GM18511 (cell line): Measurements from ENCODE around the gene USP16.

ENCODE experiments used
- ATAC-seq: cut with Tn5 transposase; IDR thresholded peaks from one replicate; pipeline ENCODE4 v1.9.1; 2021; ENCODE audit warnings: mild to moderate bottlenecking, moderate library complexity; ENCODE audit not compliant: unreplicated experiment

Gene USP16

GRCh38 chr21:29082046-29082815, 57.8 kb downstream of the USP16 start:
- ATAC-seq: no peak

GRCh38 chr21:29083306-29083705, 58.8 kb downstream of the USP16 start:
- no peak for ATAC-seq

DNA sequence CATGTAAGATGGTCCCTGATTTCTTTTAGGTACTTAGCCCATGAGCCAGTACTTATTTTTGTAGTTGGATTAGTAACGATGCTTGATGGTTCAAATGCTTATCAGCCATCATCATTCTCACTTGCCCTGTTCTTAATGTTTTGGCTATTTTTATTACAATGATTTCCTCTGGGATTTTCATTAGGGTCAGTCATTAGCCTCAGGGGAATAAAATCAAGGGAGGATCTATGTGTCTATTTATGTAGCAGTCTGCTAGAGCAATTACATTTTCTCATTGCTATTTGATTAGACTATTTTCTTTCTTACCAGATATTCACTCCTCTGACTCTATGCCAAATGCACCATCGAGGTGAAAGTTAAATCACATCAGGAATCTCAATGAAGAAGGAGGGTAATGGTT, 59.9 kb downstream of the USP16 start:
- ATAC-seq: no peak

DNA sequence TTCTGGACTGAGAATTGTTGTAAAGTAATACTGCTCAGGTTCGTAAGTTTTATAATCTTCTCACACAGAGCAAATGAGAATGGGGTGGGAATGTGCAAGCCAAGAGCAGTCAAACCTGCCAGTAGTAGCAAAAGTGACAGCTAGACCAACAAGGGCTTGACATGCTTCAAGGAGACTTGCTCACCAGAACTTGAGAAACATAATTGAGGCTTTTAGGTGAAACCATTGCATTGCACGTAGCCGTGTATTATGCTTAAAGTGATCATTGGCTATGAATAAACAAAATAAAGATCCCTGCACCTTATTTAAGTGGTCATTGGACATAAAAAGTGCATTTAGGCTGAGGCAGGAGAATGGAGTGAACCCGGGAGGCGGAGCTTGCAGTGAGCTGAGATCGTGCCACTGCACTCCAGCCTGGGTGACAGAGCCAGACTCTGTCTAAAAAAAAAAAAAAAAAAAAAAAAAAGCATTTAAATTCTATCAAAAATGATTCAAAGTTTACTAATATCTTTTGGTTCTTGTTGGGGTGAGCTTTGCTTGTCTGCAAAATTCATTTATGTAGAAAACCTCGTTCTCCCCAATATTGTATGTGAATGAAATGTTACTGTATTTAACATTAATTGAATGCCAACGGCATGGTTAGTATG, 60.8 kb downstream of the USP16 start:
- no peak for ATAC-seq

DNA sequence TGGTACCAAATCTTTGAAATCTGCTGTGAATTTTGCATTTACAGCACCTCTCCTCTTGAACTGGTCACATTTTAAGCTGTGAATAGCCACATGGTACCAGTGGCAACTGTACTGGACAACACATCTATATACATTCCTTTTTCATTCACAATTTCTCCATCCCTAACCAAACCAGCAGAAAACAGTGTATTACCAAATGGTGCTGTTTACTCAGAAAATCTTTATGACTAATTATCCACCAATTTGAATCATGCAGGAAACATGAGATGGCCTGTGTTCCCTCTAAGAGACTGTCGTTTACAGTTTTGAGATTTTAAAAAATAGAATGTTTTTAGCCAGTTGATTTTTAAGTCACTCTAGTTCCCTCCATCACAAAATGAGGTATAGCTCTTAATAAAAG, 66.6 kb downstream of the USP16 start:
- no peak for ATAC-seq

- ATAC-seq: no peak
Measured at GRCh38 chr21:29092102-29092959, 67.9 kb downstream of the USP16 start.

DNA sequence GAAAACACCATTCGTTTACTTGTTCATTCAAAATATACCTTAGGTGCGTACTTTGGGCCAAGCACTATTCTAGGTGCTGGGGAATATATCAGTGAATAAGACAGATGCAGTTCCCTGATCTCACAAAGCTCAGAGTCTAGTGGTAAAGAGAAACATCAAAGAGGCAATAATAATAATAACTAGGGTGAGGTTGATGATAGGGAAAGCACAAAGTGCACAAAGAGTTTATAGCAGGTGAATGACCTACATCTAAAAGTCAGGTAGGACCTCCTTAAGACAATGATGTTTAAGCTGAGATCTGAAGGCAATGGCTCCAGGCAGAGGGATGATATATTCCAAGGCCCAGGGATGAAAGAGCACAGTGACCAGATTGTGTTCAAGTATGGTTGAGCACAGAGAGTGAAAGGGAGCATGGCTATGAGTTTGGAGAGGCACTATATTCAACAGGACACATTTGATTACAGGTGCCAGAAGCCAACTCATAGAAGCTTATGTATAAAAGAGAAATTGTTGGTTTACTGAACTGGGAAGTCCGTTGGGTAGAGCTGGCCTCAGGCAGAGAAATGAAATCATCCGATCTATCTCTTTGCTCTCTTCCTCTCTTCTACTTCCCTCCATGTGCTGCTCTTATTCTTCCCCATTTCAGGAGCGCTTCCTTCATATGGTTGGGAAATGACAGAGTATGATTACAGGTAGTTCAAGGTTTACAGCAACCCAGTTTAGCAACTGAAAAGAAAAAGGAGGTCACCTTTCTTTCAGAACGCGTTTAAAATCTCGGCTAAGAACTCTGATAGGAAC, 71.9 kb downstream of the USP16 start:
- no peak for ATAC-seq

GRCh38 chr21:29098156-29098555, 73.7 kb downstream of the USP16 start:
- no peak for ATAC-seq

GRCh38 chr21:29102791-29103257, 78.4 kb downstream of the USP16 start:
- ATAC-seq: no peak
